ENCODE data around the gene SIDT2. TPM values are rescaled to one million over a fixed set of nuclear protein-coding genes. Genes with fewer than 3 reads are reported as not detected.

The SIDT2 gene
- total and polyA plus RNA-seq, 2 of the 8 experiments (the other 6 are each of a cell fraction or from before 2014, with no cell fraction given) = 18.5 to 21.1 TPM

DNA sequence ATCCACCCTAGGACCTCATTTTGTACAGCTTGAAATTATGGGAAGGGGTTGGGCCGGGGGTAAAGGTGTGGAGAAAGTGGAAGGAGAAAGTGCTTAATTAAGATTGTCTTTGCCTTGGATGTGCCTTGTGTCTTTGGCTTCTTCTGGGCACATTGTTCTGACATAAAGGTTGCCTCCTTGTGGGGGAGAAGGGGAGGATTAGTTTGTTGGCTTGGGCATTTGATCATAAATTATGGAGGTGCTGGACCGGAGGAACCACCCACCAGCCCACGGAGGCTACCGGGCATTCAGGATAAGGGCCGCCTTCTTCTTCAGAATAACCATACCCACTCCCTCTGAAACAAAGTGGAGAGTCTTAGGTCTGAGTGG lies 33.2 kb upstream of the SIDT2 start:
- Histone ChIP-seq H2AK5ac (ENCODE audit: low read depth, low read length) (peak overlapping the region; percentile 82; the same call in 1 of the 2 replicates), H2BK120ac (replicated peaks; ENCODE audit: low read depth, low read length) (no peak overlapping the region), H2BK5ac (ENCODE audit: low read depth, low read length) (0 out of 2 replicates have a peak overlapping the region, but pooled peaks have one; percentile 93), H3K4me1 (replicated peaks in 1 of 4; ENCODE audit: control insufficient read depth in 3 of 4, insufficient read depth in 4 of 4, low read length in 3 of 4) (peaks cover 0 to 11% (median 6%) of the 10 kb centered on the region in 4 experiments; a peak in 5 of 7 replicates), H2AFZ (ENCODE audit: low read length) (no peak overlapping the region), H3K36me3 (ENCODE audit: control insufficient read depth in 2 of 4, insufficient read depth in 4 of 4, low read length in 3 of 4) (peaks cover 2 to 40% (median 3%) of the 10 kb centered on the region in 4 experiments; a peak in 6 of 8 replicates), H3K9ac (replicated peaks in 1 of 4; ENCODE audit: extremely low read depth in 1 of 4, low read depth in 3 of 4, low read length in 3 of 4) (peak overlapping the region in 3 of 4 experiments; percentile 85 to 86 (median 85); a peak in 6 of 7 replicates), H2BK12ac (ENCODE audit: low read depth, low read length) (no peak overlapping the region), H2BK15ac (ENCODE audit: low read length) (no peak overlapping the region), H3K4me3 (ENCODE audit: extremely low read depth in 1 of 4, insufficient read depth in 2 of 4, low read depth in 3 of 4, low read length in 4 of 4) (peak overlapping the region; percentile 88 to 99 (median 92)), H3K27ac (ENCODE audit: low read depth, low read length) (no peak overlapping the region), H4K8ac (ENCODE audit: extremely low read depth, insufficient read depth, low read length) (no peak overlapping the region), H3K18ac (ENCODE audit: extremely low read depth, low read length) (no peak overlapping the region), H3K23ac (ENCODE audit: insufficient read length) (no peak overlapping the region), H3K9me3 (ENCODE audit: insufficient read depth in 2 of 2, low read depth in 1 of 2, low read length in 1 of 2) (no peaks in the 10 kb centered on the region), H3K79me2 (ENCODE audit: control insufficient read depth in 1 of 2, insufficient read depth in 2 of 2, low read length in 2 of 2) (peaks cover 53 to 59% of the 10 kb centered on the region in 2 experiments), H2BK20ac (ENCODE audit: low read length) (no peak overlapping the region), H4K20me1 (replicated peaks in 1 of 2; ENCODE audit: control insufficient read depth in 1 of 2, insufficient read depth in 2 of 2, low read length in 2 of 2) (peaks cover 9% of the 10 kb centered on the region in 2 experiments), H4K91ac (replicated peaks; ENCODE audit: insufficient read length, low read length) (no peak overlapping the region), H4K5ac (ENCODE audit: insufficient read length, low read depth, low read length) (no peak overlapping the region), H3K4me2 (ENCODE audit: insufficient read depth in 1 of 2, low read depth in 2 of 2, low read length in 2 of 2) (peak overlapping the region; percentile 91 to 100), H3K14ac (ENCODE audit: insufficient read length) (no peak overlapping the region), H3K56ac (replicated peaks; ENCODE audit: insufficient read length, low read depth, low read length) (no peak overlapping the region), H3K79me1 (ENCODE audit: low read depth, low read length) (peaks cover 2% of the 10 kb centered on the region), H3K23me2 (ENCODE audit: low read depth, low read length) (peaks cover 15% of the 10 kb centered on the region), H3K27me3 (replicated peaks in 1 of 4; ENCODE audit: control insufficient read depth in 3 of 4, extremely low read depth in 1 of 4, insufficient read depth in 3 of 4, low read length in 3 of 4) (no peaks in the 10 kb centered on the region), H3K4ac (replicated peaks; ENCODE audit: insufficient read length, low read depth, low read length) (no peak overlapping the region)
- ChIA-PET CTCF (ENCODE audit: partially characterized antibody) (interaction anchor here (0.7 to 2.7 kb wide), 11 partner anchors 11 to 354 kb away, joined by 3 to 11 read pairs (median 3); partner anchors contain the start of genes APOA5, PCSK7, RNF214 and TAGLN), POLR2A (ENCODE audit: partially characterized antibody) (interaction anchor here (0.7 to 4.1 kb wide), 15 partner anchors 10 to 355 kb away, joined by 3 to 30 read pairs (median 5); partner anchors contain the start of genes RNF214 and SIDT2)
- DNase-seq (ENCODE audit: low read depth in 1 of 2, low spot score in 2 of 2) (no peak), FAIRE-seq (no peak)
- TF ChIP-seq CTBP2 (IDR thresholded peaks at IDR 0.05; ENCODE audit: borderline replicate concordance, insufficient read depth, insufficient read length, low read length) = no peak
- TF ChIP-seq CTCF (IDR thresholded peaks at IDR 0.05; ENCODE audit: control extremely low read depth in 1 of 3, insufficient read depth in 1 of 3, low read depth in 1 of 3, low read length in 3 of 3) = peak in 1 of 3 experiments; percentile 36; a peak in 2 of 4 replicates
- TF ChIP-seq SUZ12 (IDR thresholded peaks at IDR 0.05; ENCODE audit: low read length) = no peak
- TF ChIP-seq POLR2AphosphoS5 (IDR thresholded peaks at IDR 0.05; ENCODE audit: low read depth, low read length) = no peak
- TF ChIP-seq ZNF274 (IDR thresholded peaks at IDR 0.05; ENCODE audit: borderline replicate concordance, extremely low read depth, low read length) = no peak
- TF ChIP-seq POLR2A (IDR thresholded peaks at IDR 0.05; ENCODE audit: control extremely low read depth in 1 of 2, low read depth in 2 of 2, low read length in 2 of 2) = no peak
- no peak for TF ChIP-seq CEBPB (IDR thresholded peaks at IDR 0.05; ENCODE audit: low read depth, low read length)
- 24% methylated on average over 5 of the region's 5 CpGs; no CpG with 5 or more reads in 1 of the 2 experiments for WGBS, 2 experiments (ENCODE audit: extremely low coverage in 1 of 2, insufficient coverage in 1 of 2, insufficient read length in 1 of 2, insufficient replicate concordance in 2 of 2, low coverage in 1 of 2, low lambda C conversion rate in 2 of 2, missing lambda C conversion rate in 1 of 2)

All from H1 (cell line).